Mucosa of rectum (tissue), 2 donors: ENCODE results near the gene WT1.

Experiments
- H3K27ac ChIP-seq, 2 donors: one replicate each; pipeline ENCODE4 v1.7.0; 2013; ENCODE audit warnings: inconsistent platforms in 2 of 2, low read depth in 2 of 2, low read length in 2 of 2
- H3K27me3 ChIP-seq, 2 donors: one replicate each; pipeline ENCODE4 v1.7.0; 2013; ENCODE audit warnings: low read length in 2 of 2; ENCODE audit not compliant: control insufficient read depth in 2 of 2, insufficient read depth in 2 of 2
- H3K36me3 ChIP-seq, 2 donors: one replicate each; pipeline ENCODE4 v1.7.0; 2013; ENCODE audit warnings: low read length in 2 of 2; ENCODE audit not compliant: control insufficient read depth in 2 of 2, insufficient read depth in 2 of 2
- H3K4me1 ChIP-seq, 2 donors: one replicate each; pipeline ENCODE4 v1.7.0; 2013; ENCODE audit warnings: low read length in 2 of 2, mild to moderate bottlenecking in 1 of 2; ENCODE audit not compliant: control insufficient read depth in 2 of 2, insufficient read depth in 2 of 2
- H3K4me3 ChIP-seq, 2 donors: one replicate each; pipeline ENCODE4 v1.7.0; 2013; ENCODE audit warnings: low read length in 2 of 2
- H3K9ac ChIP-seq, 2 donors: one replicate each; pipeline ENCODE4 v1.7.0; 2013; ENCODE audit warnings: low read length in 2 of 2, low read depth in 1 of 2, mild to moderate bottlenecking in 1 of 2
- H3K9me3 ChIP-seq, 2 donors: one replicate each; pipeline ENCODE4 v1.7.0; 2013; ENCODE audit warnings: low read length in 2 of 2; ENCODE audit not compliant: control insufficient read depth in 2 of 2
- donor health status: healthy.
- donor health status: Normal muscosa, but diverticular disease.

WT1 gene

GRCh38 chr11:32340181-32340580, 95.2 kb downstream of the WT1 start:
- no peaks in the 10 kb centered on the region for H3K27me3 ChIP-seq
- no peaks in the 10 kb centered on the region for H3K4me1 ChIP-seq
- H3K36me3 ChIP-seq, result no peaks in the 10 kb centered on the region
- H3K27ac ChIP-seq, result no peak overlapping the region
- no peaks in the 10 kb centered on the region for H3K9me3 ChIP-seq
- no peak overlapping the region for H3K4me3 ChIP-seq
- no peak overlapping the region for H3K9ac ChIP-seq
